ENCODE measurements around the gene TAF10. TPM values are rescaled to one million over a fixed set of nuclear protein-coding genes. Genes with fewer than 3 reads are reported as not detected.

Gene TAF10
- total RNA-seq, 1 experiment from 2014 or later, result 99.9 TPM

DNA sequence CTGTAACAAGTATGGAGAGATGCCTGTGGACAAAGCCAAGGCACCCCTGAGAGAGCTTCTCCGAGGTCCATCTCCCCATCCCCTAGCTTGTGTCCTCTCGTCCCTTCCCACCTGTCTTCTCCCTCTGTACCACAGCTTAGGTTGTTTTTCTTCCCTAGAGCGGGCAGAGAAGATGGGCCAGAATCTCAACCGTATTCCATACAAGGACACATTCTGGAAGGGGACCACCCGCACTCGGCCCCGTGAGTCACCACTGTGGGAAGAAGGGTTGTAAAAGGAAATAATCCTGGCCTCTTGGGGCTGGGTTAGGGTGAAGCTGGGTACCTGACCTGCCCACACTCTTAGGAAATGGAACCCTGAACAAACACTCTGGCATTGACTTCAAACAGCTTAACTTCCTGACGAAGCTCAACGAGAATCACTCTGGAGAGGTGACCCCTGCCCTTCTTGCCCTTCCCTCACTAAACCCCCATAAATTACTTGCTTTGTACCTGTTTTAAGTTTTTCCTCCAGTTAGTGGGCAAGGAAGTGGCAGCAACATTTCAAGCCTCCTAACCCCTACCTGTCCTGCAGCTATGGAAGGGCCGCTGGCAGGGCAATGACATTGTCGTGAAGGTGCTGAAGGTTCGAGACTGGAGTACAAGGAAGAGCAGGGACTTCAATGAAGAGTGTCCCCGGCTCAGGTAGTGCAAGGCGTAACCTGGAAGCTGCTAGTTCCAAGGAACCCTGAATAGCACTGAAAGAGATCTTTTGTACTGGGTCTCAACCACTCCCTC lies 3.1 kb downstream of the TAF10 start:
- DNase-seq (ENCODE audit: low read depth), result peak; percentile 11

DNA sequence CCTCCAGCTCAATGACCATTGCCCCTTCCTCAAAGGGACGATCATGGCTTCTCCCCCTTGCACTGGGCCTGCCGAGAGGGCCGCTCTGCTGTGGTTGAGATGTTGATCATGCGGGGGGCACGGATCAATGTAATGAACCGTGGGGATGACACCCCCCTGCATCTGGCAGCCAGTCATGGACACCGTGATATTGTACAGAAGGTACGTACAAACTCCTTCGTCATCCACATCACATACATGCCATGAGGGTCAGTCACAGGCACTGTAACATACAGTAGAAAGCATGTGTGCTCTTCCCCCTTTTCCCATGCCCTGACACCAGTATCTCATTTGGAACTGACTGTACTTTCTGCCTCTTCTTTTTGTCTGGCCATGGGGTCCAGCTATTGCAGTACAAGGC lies 4.0 kb downstream of the TAF10 start:
- DNase-seq (ENCODE audit: low read depth), result no peak

DNA sequence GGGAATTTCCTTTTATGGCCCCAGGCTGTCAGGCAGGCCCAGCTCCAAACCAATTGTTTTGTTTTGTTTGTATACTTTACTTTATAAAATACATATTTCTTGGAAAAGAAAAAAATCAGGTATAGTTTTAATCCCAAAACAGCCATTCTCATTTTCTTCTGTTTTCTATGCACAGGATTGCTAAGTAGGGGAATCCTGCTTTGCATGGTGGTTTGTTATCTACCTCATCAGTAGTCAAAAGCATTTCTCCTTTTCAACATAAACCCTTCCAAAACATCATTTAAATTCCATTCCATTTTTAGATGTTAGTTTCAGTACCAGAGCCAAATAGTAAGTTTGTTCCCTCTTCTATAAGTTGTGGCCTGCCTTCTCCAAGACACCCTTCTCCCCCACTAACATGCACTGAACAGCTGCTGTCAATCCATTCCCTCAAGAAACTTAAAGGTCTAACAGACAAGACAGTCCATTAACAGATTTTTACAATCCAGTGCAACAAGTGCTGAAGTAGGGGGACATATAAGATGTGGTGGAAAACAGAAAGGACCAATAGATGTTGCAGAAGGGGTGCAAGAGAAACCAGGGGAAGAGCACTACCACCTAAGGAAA lies 4.7 kb downstream of the TAF10 start:
- DNase-seq (ENCODE audit: low read depth), result peak; percentile 26

DNA sequence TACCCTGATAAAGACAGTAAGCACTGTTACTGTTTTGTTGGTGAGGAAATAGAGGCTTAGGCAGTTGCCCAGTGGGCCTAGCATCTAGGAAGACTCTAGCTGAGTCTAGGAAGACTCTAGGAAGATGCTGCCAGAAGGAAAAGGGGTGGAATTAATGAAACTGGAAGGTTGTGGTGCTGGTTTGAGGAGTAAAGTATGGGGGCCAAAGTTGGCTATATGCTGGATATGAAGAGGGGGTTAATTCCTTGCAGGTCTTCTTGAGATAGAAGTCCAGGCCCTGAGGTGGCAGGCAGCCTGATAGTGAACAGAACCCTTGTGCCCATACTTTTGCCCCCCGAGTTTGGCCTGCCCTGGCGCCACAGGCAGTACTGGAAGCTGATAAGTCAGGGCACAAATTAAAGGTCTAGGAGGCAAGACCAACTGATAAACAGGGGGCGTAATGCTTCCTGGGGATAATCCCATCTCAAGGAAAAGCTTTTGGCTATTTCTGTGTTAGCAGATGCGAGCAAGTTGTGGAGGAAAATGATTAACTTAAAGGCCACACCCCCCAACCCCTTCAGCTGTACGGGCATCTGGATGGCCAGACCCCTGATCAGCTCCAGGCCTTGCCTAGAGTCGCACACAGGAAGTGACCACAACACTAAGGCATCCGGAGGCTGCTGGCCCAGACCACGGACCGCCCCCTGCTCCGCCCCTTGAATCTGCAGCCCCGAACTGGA lies 5.4 kb downstream of the TAF10 start:
- DNase-seq (ENCODE audit: low read depth), result peak; percentile 90

DNA sequence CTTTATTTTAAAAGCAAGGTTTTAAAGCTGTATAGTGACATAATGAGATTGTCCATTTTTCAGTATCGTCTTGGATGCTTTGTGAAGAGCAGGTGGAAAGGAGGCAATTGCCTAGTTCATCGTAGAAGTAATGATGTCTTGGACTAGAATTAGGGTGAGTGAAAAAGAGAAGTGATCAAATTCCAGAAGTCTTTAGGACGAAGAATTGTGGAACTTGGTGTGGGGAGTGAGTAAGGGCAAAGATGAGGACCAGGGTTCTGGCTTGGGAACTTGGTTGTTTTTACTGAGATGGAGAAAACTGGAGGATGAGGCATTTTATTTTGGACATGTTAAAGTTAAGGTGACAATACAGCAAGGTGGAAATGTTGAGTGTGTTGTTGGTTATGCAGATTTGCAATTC lies 7.2 kb downstream of the TAF10 start:
- no peak for DNase-seq (ENCODE audit: low read depth)

DNA sequence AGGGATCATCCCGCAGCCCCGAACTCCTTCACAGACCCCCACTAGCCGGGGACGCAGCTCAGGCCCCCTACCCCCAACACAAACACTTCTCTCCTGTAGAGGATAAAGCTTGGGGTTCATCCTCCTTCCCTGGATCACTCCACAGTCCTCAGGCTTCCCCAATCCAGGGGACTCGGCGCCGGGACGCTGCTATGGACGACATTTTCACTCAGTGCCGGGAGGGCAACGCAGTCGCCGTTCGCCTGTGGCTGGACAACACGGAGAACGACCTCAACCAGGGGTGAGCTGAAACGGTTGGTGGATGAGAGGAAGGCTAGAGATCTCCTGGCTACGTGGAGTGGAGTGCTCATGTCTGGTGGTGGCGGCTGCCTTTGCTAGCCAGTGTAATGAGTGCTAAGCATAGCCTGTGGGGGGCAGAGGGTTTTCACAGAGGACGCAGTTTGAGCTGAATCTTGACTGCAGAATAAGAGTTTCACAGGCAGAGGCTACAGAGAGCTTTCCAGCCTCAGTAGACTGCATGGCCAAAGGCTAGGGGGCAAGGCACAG lies 7.9 kb downstream of the TAF10 start:
- peak; percentile 66 for DNase-seq (ENCODE audit: low read depth)

DNA sequence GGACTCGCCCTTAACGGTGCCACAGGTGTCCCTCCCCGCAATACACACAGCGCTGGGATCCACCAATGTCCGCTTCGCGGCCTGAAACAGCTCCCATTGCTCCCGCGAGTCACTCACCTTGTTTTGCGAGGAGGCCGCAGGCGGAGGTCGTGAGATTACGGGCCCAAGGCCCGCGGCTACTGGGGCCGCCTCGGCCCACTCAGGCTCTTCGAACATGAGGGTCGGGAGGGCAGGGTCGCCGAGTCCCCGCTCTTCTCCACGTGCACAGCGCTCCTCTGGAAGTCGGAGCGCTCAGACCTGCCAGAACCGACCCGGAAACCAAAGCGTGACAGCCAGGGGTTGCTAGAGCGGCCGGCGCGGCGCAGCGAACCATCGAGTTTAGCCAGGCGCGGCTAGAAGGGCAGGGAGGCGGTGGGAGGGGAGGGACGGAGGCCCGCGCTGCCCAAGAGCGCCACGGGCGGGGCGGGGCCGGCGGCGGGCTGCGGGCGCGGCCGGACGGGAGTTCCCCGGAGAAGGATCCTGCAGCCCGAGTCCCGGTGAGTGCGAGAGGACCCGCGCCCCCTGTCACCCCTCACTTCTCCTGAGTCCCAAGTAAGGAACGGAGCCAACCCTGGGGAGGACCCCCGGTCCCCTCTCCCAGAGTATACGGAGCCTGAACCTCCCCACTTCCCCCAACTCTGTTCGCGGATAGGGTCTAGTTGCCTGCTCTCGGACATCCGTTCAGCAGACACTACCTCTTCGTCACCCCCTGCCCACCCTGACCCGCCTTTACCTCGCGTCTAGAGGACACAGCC lies 8.5 kb downstream of the TAF10 start, which contains the start of the genes ILK and RRP8:
ILK (plus strand) TSS at position 488 of the 794 bp plus-strand sequence. CDS start 498 bp downstream, outside the sequence.
RRP8 (minus strand) TSS at position 330 of the 794 bp plus-strand sequence; CDS start at position 216, 114 bp downstream.
- peak; percentile 84 for DNase-seq (ENCODE audit: low read depth)

DNA sequence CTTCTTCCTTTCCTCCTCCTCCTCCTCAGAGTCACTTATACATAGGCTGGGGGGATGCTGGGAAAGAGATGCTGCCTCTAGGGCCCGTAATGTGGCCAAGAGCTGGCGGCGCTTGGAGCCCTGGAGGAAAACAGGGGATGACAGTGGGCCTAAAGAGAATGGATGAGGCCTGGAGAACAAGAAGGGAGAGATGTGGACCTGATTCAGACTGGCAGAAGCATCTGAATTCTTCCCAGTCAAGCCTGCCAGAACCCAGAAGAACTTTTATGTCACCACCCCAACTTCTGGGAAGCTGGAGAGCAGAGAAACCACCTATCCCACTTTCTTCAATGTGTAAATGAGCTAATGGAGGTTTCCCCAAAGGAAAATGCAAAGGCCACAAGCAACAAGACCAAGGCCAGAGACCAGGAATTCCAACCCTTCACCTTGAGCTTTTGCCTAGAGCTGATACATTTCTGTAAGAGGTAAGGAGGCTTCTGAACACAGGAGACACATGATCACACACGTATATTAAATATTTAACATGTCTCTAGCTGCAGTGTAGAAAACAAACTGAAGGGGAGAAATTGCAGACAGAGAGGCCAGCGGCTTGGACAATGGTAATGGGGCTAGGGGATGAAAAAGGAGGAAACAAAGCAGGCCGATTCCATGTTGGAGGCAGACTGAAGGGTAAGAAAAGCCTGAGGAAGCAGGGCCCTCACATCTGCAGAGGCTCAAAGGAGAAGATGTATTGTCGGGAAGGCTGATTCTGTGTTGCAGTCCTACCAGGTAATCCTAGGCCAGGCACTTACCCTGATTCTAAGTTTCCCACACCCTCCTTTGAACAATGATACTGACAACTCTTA lies 9.7 kb downstream of the TAF10 start:
- no peak for DNase-seq (ENCODE audit: low read depth)

DNA sequence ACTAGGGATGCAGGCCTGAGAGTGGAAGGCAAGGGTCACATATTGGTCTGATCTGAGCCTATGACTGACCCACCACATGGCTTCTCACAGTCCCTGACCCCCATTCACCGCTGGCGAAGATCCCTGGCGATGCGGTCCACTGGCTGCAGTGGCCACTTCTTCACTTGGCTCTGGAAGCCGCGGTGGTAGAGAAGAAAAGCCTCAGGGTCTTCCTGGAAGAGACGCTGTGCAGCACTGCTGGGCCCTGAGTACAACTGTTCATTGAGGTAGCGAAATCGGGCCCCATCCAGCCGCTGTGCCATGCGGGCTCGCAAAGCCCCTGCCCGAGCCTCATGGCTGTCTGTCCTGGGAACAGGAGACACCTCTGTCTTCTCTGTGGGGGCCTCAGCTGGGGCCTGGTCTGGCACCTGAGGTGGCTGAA lies 11.0 kb downstream of the TAF10 start:
- no peak for DNase-seq (ENCODE audit: low read depth)

DNA sequence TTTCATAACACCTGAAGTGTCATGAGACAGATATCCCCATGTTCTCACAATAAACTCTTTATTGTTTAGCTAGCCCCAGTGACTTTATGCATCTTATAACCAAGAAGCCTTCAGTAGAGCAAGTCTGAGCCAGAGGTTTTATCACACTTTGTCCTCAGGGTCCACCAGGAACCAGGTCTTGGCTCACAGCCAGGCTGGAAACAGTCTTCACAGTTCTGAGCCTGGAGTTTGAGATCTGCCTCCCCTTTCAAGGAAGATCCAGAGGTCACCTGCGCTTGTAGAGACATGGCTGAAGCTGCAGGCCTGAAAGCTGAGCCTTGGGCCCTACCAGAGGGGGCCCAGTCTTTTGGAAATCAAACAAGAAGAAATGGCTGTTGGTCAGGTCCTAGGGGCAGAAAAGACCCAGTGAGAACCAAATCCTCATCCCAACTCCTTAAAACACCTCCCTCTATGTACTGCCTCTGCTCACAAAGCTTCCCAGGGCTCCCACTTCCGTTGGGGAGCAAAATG lies 12.1 kb downstream of the TAF10 start:
- DNase-seq (ENCODE audit: low read depth), result no peak

DNA sequence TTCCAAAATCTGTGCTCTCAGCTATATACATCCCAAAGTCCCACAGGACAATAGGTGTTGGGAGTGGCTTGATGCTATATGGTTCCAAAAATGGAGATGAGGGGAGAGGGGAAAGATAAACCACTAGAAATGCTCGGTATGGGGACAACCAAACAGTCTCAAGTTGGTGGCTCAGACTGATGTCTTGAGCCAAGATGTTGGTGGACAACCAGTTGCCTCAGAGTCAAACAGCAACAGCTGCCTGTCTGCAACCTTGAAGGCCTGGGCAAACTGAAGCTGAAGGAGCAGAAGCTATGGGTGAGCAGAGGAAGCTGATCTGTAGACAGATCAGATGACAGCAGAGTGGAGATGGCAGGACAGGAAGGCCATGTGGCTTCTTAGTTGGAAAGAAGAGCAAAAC lies 12.6 kb downstream of the TAF10 start:
- no peak for DNase-seq (ENCODE audit: low read depth)

DNA sequence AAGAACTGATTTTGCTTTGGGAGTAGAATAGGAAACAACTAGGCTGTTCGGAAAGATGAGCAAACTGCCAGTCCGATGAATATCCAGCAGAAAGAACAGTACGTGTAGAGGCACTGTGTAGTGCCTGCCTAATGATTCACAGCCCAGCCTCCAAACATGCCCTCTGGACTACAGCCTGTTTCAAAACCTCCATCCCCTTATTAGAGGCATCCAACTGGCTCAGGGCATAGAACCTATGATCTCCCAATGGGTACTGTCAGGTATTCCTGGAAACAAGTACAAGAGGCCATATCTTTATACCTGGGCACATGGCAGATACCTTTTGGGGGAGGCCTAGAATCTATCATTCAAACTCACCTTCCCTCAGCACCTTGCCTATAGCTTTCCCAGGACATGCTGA lies 13.5 kb downstream of the TAF10 start:
- DNase-seq (ENCODE audit: low read depth), result no peak

DNA sequence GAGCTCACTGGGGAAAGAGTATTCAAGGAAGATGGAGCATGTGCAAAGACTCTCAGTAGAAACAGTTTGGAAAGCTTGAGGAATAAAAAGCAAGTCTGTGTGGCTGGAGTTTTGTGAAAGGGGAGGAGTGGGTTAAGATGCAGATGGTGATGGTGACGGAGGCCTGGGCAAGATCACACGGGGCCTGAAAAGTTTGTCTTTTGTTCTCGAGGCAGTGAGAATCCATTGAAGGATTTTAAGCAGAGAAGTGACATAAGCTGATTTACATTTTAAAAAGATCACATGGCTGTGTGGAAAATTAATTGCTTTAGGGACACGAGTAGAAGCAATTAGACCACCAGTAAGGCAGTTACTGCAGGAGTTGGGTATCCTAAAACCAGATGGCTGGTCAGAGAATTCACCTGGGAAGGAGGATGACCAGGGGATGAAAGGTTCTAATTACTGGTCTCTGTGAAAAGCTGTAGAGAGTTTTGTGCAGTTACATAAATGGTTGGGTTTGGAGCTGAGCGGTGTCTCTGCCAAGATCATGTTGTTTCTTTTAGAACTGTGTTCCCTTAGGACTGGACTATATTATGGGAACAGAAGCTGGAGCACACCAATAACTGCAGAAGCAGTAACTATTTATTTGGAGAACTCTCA lies 15.7 kb downstream of the TAF10 start:
- DNase-seq (ENCODE audit: low read depth), result no peak

DNA sequence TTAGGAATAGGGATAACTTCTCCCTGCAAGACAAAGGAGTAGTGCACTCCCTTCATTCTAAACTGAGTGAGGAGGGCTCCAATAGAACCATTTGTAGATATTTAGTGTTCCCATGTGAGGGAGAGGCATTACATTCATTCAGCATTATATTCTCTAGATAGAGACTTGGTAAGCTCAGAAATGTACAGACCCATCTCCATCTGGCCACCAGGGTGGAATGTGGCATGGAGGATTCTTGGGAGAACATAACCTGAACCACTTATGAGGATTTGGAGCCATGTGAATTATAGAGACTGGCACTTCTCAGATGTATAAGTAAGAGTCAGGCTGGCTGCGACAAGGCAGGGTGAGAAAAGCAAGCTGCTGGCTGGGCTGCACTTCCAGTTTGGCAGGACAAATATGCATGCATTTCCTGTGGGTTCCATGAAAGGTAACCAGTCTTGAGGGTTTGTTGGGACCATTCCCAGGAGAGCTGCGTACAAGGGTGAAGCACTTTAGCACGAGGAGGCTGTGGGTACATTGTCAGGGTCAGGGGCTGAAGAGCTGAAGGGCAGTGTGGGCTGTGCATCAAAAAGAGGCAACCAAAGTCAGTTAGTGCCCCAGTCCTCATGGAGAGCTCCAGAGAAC lies 17.8 kb downstream of the TAF10 start:
- DNase-seq (ENCODE audit: low read depth), result no peak

DNA sequence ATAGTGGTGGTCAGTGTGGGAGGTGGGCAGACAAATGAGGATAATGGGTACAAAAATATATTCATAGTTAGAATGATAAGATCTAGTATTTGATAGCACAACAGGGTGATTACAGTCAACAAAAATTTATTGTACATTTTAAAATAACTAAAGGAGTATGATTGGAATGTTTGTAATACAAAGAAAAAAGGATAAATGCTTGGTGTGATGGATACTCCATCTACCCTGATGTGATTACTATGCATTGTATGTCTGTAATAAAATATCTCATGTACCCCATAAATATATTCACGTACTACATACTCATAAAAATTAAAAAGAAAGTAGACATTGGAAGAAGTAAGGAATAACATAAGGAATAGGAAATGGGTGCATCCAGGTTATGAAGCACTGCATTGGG lies 24.0 kb downstream of the TAF10 start:
- DNase-seq (ENCODE audit: low read depth), result no peak

DNA sequence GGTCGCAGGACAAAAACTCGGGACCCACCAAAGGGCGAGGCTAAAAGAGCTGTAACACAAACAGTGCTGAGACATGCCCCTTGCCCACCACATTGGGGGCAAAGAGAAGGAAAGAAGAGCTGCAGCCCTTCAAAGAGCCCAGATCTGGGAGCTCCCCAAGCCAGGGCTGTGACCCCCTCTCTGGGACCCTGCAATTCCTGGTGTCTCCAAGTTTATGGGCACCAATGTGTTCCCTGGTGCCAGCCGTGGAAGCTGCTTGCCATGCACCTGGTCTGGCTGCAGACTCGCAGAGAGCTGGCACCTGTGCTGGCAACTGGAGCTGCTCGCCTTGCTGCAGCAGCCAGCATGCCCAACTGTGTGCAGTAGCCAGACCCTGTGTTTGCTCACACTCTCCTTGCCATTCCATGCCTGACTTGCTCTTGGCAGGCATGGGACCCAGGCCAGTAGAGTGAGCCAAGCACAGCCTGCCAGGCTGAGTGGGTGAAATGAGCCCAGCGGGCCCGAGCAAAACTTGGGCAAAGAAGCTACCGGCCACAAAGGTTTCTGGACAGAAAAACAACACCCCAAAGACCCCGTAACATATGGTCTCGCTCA lies 24.6 kb downstream of the TAF10 start:
- DNase-seq (ENCODE audit: low read depth), result no peak

DNA sequence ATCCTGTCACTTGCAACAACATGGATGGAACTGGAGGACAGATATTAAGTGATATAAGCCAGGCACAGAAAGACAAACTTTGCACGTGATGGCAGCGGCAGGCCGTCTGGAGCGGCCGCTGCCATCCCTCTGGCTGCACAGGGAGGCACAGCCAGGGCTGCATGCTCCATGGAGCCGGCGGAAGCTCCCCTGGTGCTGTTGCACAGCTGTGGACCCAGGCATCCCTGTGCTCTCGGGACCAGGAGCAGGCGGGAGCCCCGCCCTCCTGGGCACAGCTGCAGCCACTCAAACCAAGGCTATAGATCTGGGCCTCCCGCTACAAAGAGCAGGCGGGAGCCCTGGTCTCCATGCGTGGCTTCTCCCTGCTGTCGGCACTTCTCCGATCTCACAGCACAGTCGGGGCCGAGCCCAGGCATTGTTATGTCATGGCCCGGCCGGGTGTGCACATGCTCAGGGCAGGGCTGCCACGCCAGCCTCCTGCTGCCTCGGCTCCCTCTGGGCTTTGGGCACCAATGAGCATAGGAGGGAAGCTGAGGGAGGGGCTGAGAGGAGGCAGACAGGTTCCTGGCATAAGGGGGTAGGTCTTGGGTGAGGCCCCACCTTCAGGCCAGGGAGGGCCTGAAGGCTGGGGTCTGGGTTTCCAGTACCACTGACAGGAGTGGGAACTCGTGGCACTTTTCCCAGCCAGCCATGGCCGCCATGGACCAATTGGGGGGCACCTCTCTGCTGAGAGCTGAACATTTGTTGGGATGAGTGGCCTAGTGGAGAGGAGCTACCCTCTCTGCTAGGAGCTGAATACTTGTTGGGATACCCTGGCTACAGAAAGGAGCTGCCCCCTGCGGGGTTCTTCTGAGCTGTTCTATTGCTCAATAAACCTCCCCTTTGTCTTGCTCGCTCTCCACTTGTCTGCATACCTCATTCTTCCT lies 25.3 kb downstream of the TAF10 start:
- DNase-seq (ENCODE audit: low read depth), result no peak

DNA sequence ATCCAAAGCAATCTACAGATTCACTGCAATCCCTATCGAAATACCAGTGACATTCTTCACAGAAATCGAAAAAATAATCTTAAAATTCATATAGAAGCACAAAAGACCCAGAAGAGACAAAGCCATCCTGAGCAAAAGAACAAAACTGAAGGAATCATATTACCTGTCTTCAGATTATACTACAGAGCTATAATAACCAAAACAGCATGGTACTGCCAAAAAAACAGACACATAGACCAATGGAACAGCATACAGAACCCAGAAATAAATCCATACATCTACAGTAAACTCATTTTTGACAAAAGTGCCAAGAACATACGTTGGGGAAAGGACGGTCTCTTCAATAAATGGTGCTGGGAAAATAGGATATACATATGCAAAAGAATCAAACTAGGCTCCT lies 27.5 kb downstream of the TAF10 start:
- DNase-seq (ENCODE audit: low read depth), result no peak

All from LHCN-M2 (cell line).